Right renal cortex interstitium (tissue), 3 donors: ENCODE data around the gene LRRC61. TPM values are rescaled to one million over a fixed set of nuclear protein-coding genes. Genes with fewer than 3 reads are reported as not detected.

ENCODE experiments used
- DNase-seq, 3 donors: peaks; one replicate each; pipeline ENCODE4 v3.0.0-alpha.2; 2013; ENCODE audit warnings: low read depth in 3 of 3, low spot score in 2 of 3
- polyA plus RNA-seq, 3 donors: library from polyadenylated mRNA; unstranded; fragments of 120-200 nt; gene quantifications; one replicate each; pipeline ENCODE4 v1.2.1, GENCODE V29; 2013; ENCODE audit not compliant: insufficient read length in 3 of 3

Gene LRRC61
- polyA plus RNA-seq, 3 donors, result 19.8 to 27.1 (median 23.0) TPM

GRCh38 chr7:150346922-150347321 lies 23.8 kb downstream of the LRRC61 start:
- DNase-seq, result no peak

- DNase-seq, result no peak
Observed at GRCh38 chr7:150351587-150352194, 28.5 kb downstream of the LRRC61 start.

DNA sequence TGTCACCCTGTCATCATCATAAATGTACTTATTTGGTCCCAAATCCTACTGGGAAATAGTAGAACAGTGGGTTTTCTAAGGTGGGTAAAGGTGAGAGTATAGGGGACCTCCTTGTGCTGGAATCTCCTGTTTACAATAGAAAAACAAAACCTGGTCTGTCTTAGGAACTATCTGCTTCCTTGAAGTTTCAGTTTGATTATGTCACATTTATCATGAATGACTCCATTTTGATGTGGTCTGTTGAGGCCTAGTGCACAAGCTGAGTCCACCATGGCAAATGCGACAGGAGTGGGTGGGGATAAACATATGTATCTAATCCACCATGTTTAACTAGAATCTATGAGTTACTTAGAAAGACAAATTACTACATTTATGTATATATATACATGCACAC lies 32.5 kb downstream of the LRRC61 start:
- DNase-seq, result no peak

DNA sequence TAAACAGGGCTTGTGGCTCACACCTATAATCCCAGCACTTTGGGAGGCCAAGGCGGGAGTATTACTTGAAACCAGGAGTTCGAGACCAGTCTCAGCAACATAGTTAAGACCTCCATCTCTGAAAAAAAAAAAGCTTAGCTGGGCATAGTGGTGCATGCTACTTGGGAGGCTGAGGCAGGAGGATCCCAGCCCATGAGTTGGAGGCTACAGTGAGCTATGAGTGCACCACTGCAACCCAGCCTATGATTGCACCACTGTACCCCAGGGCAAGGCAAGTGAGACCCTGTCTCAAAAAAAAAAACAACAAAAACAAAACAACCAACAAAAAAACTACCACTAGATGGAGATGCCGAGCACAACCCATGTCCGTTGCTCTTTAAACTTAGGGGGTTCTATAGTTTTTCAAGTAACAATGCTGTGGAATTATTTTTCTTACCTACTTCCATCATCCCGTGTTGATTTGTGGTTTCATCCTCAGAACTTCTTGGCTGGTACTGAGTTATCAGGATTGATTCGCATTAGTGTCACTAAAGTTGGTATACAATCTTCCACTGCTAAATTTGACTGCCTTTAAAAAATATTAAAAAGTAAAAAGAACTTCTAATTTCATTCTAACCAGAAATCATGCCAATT lies 33.2 kb downstream of the LRRC61 start:
- no peak for DNase-seq

DNA sequence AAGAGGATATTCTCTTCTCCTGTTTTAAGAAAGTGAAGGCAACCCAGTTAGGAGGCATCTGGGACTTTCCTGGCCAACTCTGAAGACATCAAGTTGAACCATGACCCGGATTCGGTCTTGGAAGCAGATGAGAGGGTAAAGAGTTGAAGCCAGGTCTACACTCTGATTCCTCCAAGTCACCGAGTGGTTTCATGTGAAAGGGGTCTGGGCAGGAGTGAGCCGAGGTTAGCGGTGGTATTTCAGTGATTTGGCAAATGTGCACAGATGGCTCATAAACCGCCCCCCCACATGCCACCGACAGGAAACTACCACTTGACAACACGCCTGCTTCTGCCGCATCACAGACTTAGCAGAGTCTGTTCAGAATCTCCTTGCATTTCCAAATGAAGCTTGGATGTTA lies 34.1 kb downstream of the LRRC61 start:
- DNase-seq, result no peak

GRCh38 chr7:150357771-150358427 lies 34.7 kb downstream of the LRRC61 start:
- DNase-seq, result no peak

DNA sequence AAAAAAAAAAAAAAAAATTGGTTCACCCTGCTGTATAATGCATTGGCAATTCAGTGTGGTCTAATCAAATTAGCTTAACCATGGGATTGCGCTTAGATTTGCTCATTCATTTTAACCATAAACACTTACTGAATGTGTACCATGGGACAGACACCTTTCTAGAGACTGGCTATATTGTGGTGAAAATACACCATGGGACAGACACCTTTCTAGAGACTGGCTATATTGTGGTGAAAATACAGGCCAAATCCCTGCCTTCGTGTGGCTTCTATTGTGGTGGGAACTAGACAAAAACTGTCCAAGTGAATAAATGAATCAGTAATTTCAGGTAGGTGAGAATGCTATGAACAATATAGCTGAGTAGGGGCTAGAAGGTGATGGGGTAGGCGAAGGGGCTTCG lies 35.3 kb downstream of the LRRC61 start:
- no peak for DNase-seq

DNA sequence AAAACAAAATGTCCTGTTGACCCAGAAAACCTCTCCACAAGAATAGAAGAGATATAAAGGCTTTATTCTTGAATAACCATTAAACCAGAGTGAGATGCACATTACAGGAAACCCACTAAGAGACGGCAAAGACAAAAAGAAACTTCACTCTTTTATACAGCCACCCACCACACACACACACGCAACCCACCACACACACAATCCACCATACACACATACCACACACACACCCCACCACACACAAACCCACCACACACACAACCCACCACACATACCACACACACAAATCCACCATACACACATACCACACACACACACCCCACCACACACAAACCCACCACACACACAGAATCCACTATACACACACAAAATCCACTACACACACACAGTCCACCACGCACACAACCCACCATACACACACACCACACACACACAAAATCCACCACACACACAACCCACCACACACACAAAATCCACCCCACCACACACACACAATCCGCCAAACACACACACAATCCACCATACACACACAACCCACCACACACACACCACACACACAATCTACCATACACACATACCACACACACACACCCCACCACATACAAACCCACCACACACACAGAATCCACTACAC lies 36.0 kb downstream of the LRRC61 start:
- DNase-seq, result no peak

- DNase-seq, result no peak
Observed at GRCh38 chr7:150359622-150360362, 36.6 kb downstream of the LRRC61 start.

DNA sequence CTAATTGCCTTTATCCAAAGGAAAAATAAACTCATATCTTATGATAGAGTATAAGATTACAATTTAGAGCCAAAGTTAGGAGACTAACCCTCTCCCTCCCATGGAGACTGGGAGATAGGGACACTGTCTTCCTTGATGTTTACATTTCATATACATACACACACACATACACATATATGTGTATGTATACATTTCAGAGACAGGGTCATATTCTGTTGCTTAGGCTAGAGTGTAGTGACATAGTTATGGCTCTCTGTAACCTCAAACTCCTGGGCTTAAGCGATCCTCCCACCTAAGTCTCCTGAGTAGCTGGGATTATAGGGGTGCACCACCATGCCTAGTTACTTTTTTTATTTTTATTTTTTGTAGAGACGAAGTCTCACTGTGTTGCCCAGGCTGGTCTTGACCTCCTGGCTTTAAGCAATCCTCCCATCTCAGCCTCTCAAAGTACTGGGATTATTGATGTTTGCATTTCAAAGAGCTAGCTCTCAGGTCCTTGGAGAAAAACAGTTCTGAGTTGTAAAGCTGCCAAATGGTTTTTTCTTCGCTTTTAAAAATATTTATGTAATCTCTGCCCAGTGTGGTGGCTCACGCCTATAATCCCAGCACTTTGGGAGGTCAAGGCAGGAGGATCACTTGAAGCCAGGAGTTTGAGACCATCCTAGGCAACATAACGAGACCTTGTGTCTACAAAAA lies 37.4 kb downstream of the LRRC61 start:
- DNase-seq, result no peak

GRCh38 chr7:150361402-150361801 lies 38.2 kb downstream of the LRRC61 start:
- no peak for DNase-seq

- DNase-seq, result no peak
Observed at GRCh38 chr7:150361807-150362621, 38.9 kb downstream of the LRRC61 start.

- DNase-seq, result no peak
Observed at GRCh38 chr7:150363370-150363769, 40.2 kb downstream of the LRRC61 start.

GRCh38 chr7:150363872-150364271 lies 40.7 kb downstream of the LRRC61 start:
- no peak for DNase-seq

- DNase-seq, result no peak
Observed at GRCh38 chr7:150365194-150365593, 42.0 kb downstream of the LRRC61 start.

DNA sequence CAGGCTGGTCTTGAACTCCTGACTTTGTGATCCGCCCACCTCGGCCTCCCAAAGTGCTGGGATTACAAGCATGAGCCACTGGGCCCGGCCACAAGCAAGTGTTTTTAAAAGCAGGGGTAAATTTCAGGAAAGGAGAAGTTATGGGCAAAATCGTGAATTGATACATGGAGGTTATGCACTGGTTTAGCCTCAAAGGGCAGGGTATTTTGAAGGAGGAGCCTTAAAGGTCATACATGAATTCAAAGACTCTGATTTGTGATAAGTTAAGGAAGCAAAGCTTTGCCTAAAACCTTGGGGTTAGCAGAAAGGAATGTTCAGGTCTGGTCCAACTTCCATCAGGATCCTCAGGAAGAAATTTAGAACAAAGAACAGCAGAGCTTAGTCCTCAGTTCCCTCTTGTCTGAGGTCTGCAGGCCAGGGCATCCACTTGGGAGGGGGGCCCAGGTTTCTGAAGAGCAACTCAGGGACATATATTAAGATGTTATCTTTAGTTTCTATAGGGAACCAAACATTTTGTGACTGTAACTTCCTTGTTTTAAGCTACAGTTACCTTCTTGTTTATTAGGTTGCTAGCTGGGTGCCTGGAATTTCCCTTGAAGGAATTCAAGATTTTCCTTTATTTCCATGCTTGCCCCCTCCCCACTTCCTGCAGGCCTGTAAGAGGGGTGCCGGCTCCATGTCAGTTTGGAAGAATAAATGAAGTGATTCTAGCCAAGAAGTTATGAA lies 42.7 kb downstream of the LRRC61 start:
- DNase-seq, result no peak

DNA sequence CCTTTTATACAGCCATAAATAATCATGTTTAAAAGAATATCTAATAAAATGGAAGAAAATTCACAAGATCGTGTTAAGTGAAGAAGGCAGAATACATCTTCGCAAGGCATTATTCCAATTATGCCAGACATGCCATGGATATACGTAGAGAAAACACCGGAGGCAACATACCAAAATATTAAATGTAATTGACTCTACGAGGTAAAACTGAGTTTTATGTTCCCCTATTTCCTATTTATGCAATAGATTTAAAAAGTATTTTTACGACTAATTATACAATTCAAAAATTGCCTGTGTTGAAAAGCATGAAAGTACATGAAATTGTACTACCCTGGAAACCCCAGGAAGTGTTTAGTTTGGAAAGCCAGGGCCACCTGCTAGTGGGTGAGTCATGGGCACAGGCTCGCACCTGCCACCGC lies 44.5 kb downstream of the LRRC61 start:
- DNase-seq, result no peak

DNA sequence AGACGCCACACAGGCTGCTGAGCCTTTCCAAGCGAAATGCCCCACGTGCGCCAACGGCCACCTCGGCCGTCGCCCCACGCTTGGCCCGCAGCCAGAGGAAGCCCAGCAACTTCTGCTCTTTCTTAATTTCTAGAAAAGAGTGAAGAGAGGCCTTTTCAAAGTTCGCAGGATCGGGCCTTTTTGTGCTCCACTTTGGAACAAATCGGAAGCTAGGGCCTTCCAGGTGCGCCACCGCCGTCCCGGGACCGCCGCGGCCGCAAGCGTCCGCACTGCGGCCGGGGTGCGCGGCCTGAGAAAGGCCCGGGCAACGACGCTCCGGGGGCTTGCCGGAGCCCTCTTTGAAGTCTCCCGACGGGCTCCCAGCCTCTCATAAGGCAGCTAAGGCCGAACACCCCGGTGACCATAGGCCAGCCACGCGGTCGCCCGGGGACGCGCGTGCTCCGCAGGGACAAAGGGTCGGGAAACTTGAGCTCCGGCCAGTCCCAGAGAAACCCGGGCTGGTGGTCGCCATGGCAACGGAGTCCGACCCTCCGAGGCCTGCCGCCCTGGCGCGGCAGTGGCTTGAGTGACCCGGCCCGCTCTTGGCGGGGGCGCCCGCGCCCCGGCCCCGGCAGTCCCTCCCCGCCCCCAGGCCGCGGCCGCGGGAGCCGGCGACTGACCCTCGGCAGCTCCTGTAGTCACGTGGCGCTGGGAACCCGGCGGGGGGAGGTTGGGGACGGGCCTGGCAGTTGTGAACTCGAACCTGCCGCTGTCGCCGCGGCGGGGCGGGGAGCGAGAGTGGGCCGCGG lies 45.1 kb downstream of the LRRC61 start, which contains the start of gene REPIN1:
Gene REPIN1, plus strand, starts transcription at position 727 of the 788 bp plus-strand sequence. CDS start 890 bp downstream, outside the sequence.
- peak in 1 of 3 donors; percentile 81 for DNase-seq
